ENCODE results near the gene ZNF550. TPM values are rescaled to one million over a fixed set of nuclear protein-coding genes. Genes with fewer than 3 reads are reported as not detected.
A peak's percentile ranks its signal among the peaks of the same experiment; 100 is the strongest.

The ZNF550 gene
- total RNA-seq, 1 experiment from 2014 or later = 13.5 TPM

- no peaks in the 10 kb centered on the region for H4K20me1 ChIP-seq (ENCODE audit: control insufficient read depth, insufficient read depth, insufficient read length)
- peak within 1 kb of the TSS in 2 of 3 experiments; percentile 51 to 70; a peak in 1 of 7 replicates for H3K27ac Mint-ChIP-seq
- peaks cover 9% of the 10 kb centered on the region; the same call in 1 of the 2 replicates for H3K79me2 ChIP-seq (ENCODE audit: insufficient read depth, low read length)
- H4K5ac ChIP-seq (ENCODE audit: insufficient read length, low read depth, low read length) = no peak within 1 kb of the TSS
- peaks cover 53 to 58% (median 55%) of the 10 kb centered on the region in 3 experiments for H3K36me3 Mint-ChIP-seq (ENCODE audit: insufficient read depth in 1 of 3, low read depth in 3 of 3)
- no peak within 1 kb of the TSS for H2BK12ac ChIP-seq (ENCODE audit: insufficient read length, low read depth, low read length)
- H2BK120ac ChIP-seq (ENCODE audit: low read depth, low read length, poor library complexity, severe bottlenecking) = no peak within 1 kb of the TSS
- no peak within 1 kb of the TSS for H4K8ac ChIP-seq (replicated peaks; ENCODE audit: insufficient read length, low read depth, low read length)
- no peak within 1 kb of the TSS for H4K91ac ChIP-seq (ENCODE audit: insufficient read length, low read depth, low read length)
- H2BK15ac ChIP-seq (ENCODE audit: low read depth, low read length) = no peak within 1 kb of the TSS
- no peak within 1 kb of the TSS for H3K18ac ChIP-seq (ENCODE audit: insufficient read length, low read depth, low read length)
- no peak within 1 kb of the TSS for H2BK5ac ChIP-seq (ENCODE audit: insufficient read length, low read length)
- no peak within 1 kb of the TSS for H2BK20ac ChIP-seq (ENCODE audit: low read depth, low read length, poor library complexity, severe bottlenecking)
- H3K27me3 ChIP-seq (ENCODE audit: insufficient read depth, low read length) = no peaks in the 10 kb centered on the region
- no peak within 1 kb of the TSS for H3T11ph ChIP-seq (ENCODE audit: low read length)
- peaks cover 38% of the 10 kb centered on the region for H3K9me3 ChIP-seq (ENCODE audit: control insufficient read depth, low read depth, low read length)
- H3K14ac ChIP-seq (ENCODE audit: insufficient read depth, low read length) = peak within 1 kb of the TSS; percentile 65
- peaks cover 25% of the 10 kb centered on the region for H3K27me3 Mint-ChIP-seq (ENCODE audit: low read depth)
- H2AK5ac ChIP-seq (ENCODE audit: insufficient read length, low read length) = no peak within 1 kb of the TSS
- no peak within 1 kb of the TSS for H3K27ac ChIP-seq (ENCODE audit: insufficient read length, low read depth, low read length)
- TF ChIP-seq CTCF (conservative IDR thresholded peaks at IDR 0.05) = peak; percentile 31; the same call in 2 of the 3 replicates
- peaks cover 76% of the 10 kb centered on the region in 2 experiments for H3K9me3 Mint-ChIP-seq
- no peaks in the 10 kb centered on the region for H3K79me1 ChIP-seq (ENCODE audit: insufficient read depth, low read depth, low read length, poor library complexity, severe bottlenecking)
- H2AFZ ChIP-seq (ENCODE audit: low read length) = no peak within 1 kb of the TSS
- peak within 1 kb of the TSS; percentile 92 for H3K4me2 ChIP-seq (ENCODE audit: insufficient read depth, insufficient read length, low read length)
- DNase-seq = peak; percentile 99
- peak within 1 kb of the TSS; percentile 77 to 85 for H3K4me3 Mint-ChIP-seq
- WGBS (ENCODE audit: extremely low coverage, insufficient read length, low lambda C conversion rate) = no CpG with 5 or more reads among the region's 62 CpGs
- peak within 1 kb of the TSS; percentile 45 for H3K9ac ChIP-seq (ENCODE audit: extremely low read depth, insufficient read length, low read length)
- H3K23me2 ChIP-seq (ENCODE audit: insufficient read length, low read depth, low read length, poor library complexity, severe bottlenecking) = peaks cover 12% of the 10 kb centered on the region
- H3K4me1 Mint-ChIP-seq = peaks cover 8 to 11% of the 10 kb centered on the region in 2 experiments; a peak in 3 of 4 replicates
- H3K4me1 ChIP-seq (ENCODE audit: insufficient read depth, low read length) = peaks cover 6% of the 10 kb centered on the region
- no peak within 1 kb of the TSS for H3K56ac ChIP-seq (ENCODE audit: insufficient read length, low read depth, low read length)
- no peak within 1 kb of the TSS for H3K23ac ChIP-seq (ENCODE audit: insufficient read length, low read depth, low read length)
- no peak within 1 kb of the TSS for H3K4ac ChIP-seq (ENCODE audit: low read depth, low read length)
Measured at GRCh38 chr19:57578487-57579205, 19.0 kb upstream of the ZNF550 start, which contains the start of gene ZNF416. Gene ZNF416 (minus strand): TSS chr19:57578911. CDS start chr19:57578704, 207 bp downstream.

Measured in H9 (cell line).